Activated CD4-positive, alpha-beta memory T cell treated with anti-CD3 and anti-CD28 coated beads for 36 hours (primary cell): ENCODE measurements around the gene RPL36AL. TPM values are rescaled to one million over a fixed set of nuclear protein-coding genes. Genes with fewer than 3 reads are reported as not detected.
"Not testable (repeated sequence)": the region's sequence is repeated elsewhere in the genome, so short reads cannot be mapped to it uniquely, and the experiment has no call there.

Source experiments
- CTCF ChIA-PET: fragments of 350-600 bp; sonication (Branson Sonifier 250); formaldehyde crosslinking; loops from one replicate; lab custom pipeline; 2021; ENCODE audit warnings: antibody characterized with exemption, inconsistent platforms; lab: Charles Lee
- POLR2A ChIA-PET: fragments of 350-600 bp; sonication (Branson Sonifier 250); formaldehyde crosslinking; loops from one replicate; lab custom pipeline; 2021; ENCODE audit warnings: antibody characterized with exemption; lab: Charles Lee
- DNase-seq: peaks from one replicate; pipeline ENCODE4 v3.0.0-alpha.2; 2020
- H3K27ac Mint-ChIP-seq: one replicate; pipeline ENCODE4 v1.8.0; 2021; ENCODE audit warnings: mixed read lengths
- H3K27me3 Mint-ChIP-seq: one replicate; pipeline ENCODE4 v1.8.0; 2021; ENCODE audit warnings: mixed read lengths
- H3K36me3 Mint-ChIP-seq: one replicate; pipeline ENCODE4 v1.8.0; 2021; ENCODE audit warnings: mixed read lengths
- H3K4me1 Mint-ChIP-seq: one replicate; pipeline ENCODE4 v1.8.0; 2021; ENCODE audit warnings: low read depth, mixed read lengths
- H3K4me3 Mint-ChIP-seq: one replicate; pipeline ENCODE4 v1.8.0; 2021; ENCODE audit warnings: mild to moderate bottlenecking, mixed read lengths
- H3K9me3 Mint-ChIP-seq: one replicate; pipeline ENCODE4 v1.8.0; 2021; ENCODE audit warnings: mixed read lengths
- intact Hi-C: fragments of 100-400 bp; cut with micrococcal nuclease; formaldehyde crosslinking; loops from one replicate; pipeline ENCODE4 v1.15.1; 2023
- total RNA-seq, 2 experiments: library from RNA; stranded (reverse); gene quantifications; one replicate each; pipeline ENCODE4 v1.2.3, GENCODE V29; 2021

RPL36AL gene
- total RNA-seq, 2 experiments from 2014 or later = 314 to 320 TPM

GRCh38 chr14:49586673-49587460, 33.6 kb downstream of the RPL36AL start:
- H3K9me3 Mint-ChIP-seq = no peaks in the 10 kb centered on the region
- H3K36me3 Mint-ChIP-seq = peaks cover 45% of the 10 kb centered on the region
- H3K4me1 Mint-ChIP-seq = peaks cover 37% of the 10 kb centered on the region
- POLR2A ChIA-PET = interaction anchor here (0.6 to 4.9 kb wide), 12 partner anchors 9 to 494 kb away, joined by 3 to 74 read pairs (median 5); partner anchors contain the start of genes DNAAF2, KLHDC2, LRR1 and MGAT2
- peaks cover 4% of the 10 kb centered on the region for H3K27me3 Mint-ChIP-seq
- H3K27ac Mint-ChIP-seq = peak overlapping the region; percentile 93
- DNase-seq = no peak
- peak overlapping the region; percentile 87 for H3K4me3 Mint-ChIP-seq
- intact Hi-C loops = loop anchor here (1.0 to 5.0 kb wide), 11 partner anchors 11 to 935 kb away; partner anchors contain the start of genes DMAC2L, KLHDC2, L2HGDH and LRR1
- CTCF ChIA-PET = interaction anchor here (0.7 to 4.5 kb wide), 19 partner anchors 9 to 1168 kb away, joined by 3 to 36 read pairs (median 5); partner anchors contain the start of genes DNAAF2, KLHDC2, LRR1 and MGAT2

- Mint-ChIP-seq H3K36me3 (peaks cover 52% of the 10 kb centered on the region), H3K4me3 (peak within 1 kb of the TSS; percentile 87)
Observed at GRCh38 chr14:49585803-49586672, 34.4 kb downstream of the RPL36AL start, which contains the start of gene RPS29. Gene RPS29 (minus strand): TSS chr14:49586380. CDS start chr14:49586346, 34 bp downstream.

GRCh38 chr14:49584981-49585640, 35.3 kb downstream of the RPL36AL start:
- Mint-ChIP-seq H3K4me1 (peaks cover 50% of the 10 kb centered on the region), H3K27ac (peak overlapping the region; percentile 93), H3K4me3 (peak overlapping the region; percentile 87), H3K36me3 (peaks cover 53% of the 10 kb centered on the region)
- not testable (repeated sequence) for H3K27me3 Mint-ChIP-seq, H3K9me3 Mint-ChIP-seq
- peak; percentile 52 for DNase-seq
- ChIA-PET CTCF (interaction anchor here (0.6 to 4.5 kb wide), 8 partner anchors 36 to 298 kb away, joined by 3 to 36 read pairs (median 5); partner anchors contain the start of genes MGAT2 and RPL36AL), POLR2A (interaction anchor here (0.6 to 4.9 kb wide), 9 partner anchors 9 to 277 kb away, joined by 3 to 74 read pairs (median 6); partner anchors contain the start of genes DNAAF2, KLHDC2, LRR1 and MGAT2)
- intact Hi-C loops = loop anchor here (5.0 kb wide), 4 partner anchors 102 to 937 kb away; partner anchors contain the start of genes DMAC2L, L2HGDH, POLE2 and SOS2

More at GRCh38 chr14:49585803-49586672, 34.4 kb downstream of the RPL36AL start, which contains the start of gene RPS29:
- DNase-seq = peak; percentile 99
- POLR2A ChIA-PET = interaction anchor here (0.6 to 4.9 kb wide), 14 partner anchors 10 to 495 kb away, joined by 3 to 74 read pairs (median 5); partner anchors contain the start of genes DNAAF2, KLHDC2, LRR1 and MGAT2
- CTCF ChIA-PET = interaction anchor here (0.6 to 4.5 kb wide), 20 partner anchors 10 to 297 kb away, joined by 3 to 36 read pairs (median 6); partner anchors contain the start of genes DNAAF2, KLHDC2, LRR1 and MGAT2
- Mint-ChIP-seq H3K4me1 (peaks cover 46% of the 10 kb centered on the region), H3K27ac (peak within 1 kb of the TSS; percentile 93), H3K9me3 (no peaks in the 10 kb centered on the region), H3K27me3 (peaks cover 4% of the 10 kb centered on the region)
- intact Hi-C loops = loop anchor here (1.0 to 5.0 kb wide), 11 partner anchors 12 to 936 kb away; partner anchors contain the start of genes DMAC2L, KLHDC2, L2HGDH and LRR1

GRCh38 chr14:49584058-49584457, 36.4 kb downstream of the RPL36AL start:
- H3K27ac Mint-ChIP-seq = peak overlapping the region; percentile 93
- POLR2A ChIA-PET = interaction anchor here (1.8 to 4.9 kb wide), 3 partner anchors 14 to 40 kb away, joined by 6 to 74 read pairs (median 44); partner anchors contain the start of genes LRR1, MGAT2 and RPL36AL
- H3K27me3 Mint-ChIP-seq = peaks cover 4% of the 10 kb centered on the region
- DNase-seq = no peak
- CTCF ChIA-PET = interaction anchor here (1.0 kb wide), 1 partner anchor 122 kb away, joined by 4 read pairs; no protein-coding TSS in a partner anchor
- peak overlapping the region; percentile 87 for H3K4me3 Mint-ChIP-seq
- H3K36me3 Mint-ChIP-seq = peaks cover 54% of the 10 kb centered on the region
- intact Hi-C loops = no loop called here
- H3K4me1 Mint-ChIP-seq = peaks cover 55% of the 10 kb centered on the region
- H3K9me3 Mint-ChIP-seq = no peaks in the 10 kb centered on the region

- peaks cover 59% of the 10 kb centered on the region for H3K4me1 Mint-ChIP-seq
- POLR2A ChIA-PET = no interaction called here
- CTCF ChIA-PET = no interaction called here
Observed at GRCh38 chr14:49583629-49584028, 36.8 kb downstream of the RPL36AL start.

GRCh38 chr14:49582113-49582977, 38.1 kb downstream of the RPL36AL start:
- Mint-ChIP-seq H3K27ac (peak overlapping the region; percentile 79), H3K9me3 (no peaks in the 10 kb centered on the region), H3K27me3 (peaks cover 4% of the 10 kb centered on the region), H3K4me1 (peaks cover 65% of the 10 kb centered on the region), H3K4me3 (peak overlapping the region; percentile 49), H3K36me3 (peaks cover 61% of the 10 kb centered on the region)
- POLR2A ChIA-PET = interaction anchor here (0.5 to 1.8 kb wide), 3 partner anchors 17 to 279 kb away, joined by 4 to 8 read pairs (median 5); partner anchors contain the start of genes LRR1, MGAT2 and RPL36AL
- intact Hi-C loops = no loop called here
- no peak for DNase-seq
- CTCF ChIA-PET = interaction anchor here (0.7 kb wide), 1 partner anchor 104 kb away, joined by 3 read pairs; no protein-coding TSS in a partner anchor

More at GRCh38 chr14:49583629-49584028, 36.8 kb downstream of the RPL36AL start:
- Mint-ChIP-seq H3K27ac (peak overlapping the region; percentile 93), H3K4me3 (peak overlapping the region; percentile 87), H3K9me3 (no peaks in the 10 kb centered on the region), H3K27me3 (peaks cover 4% of the 10 kb centered on the region), H3K36me3 (peaks cover 54% of the 10 kb centered on the region)
- intact Hi-C loops = no loop called here
- DNase-seq = no peak

GRCh38 chr14:49581209-49582112, 39.0 kb downstream of the RPL36AL start:
- H3K27me3 Mint-ChIP-seq = peaks cover 4% of the 10 kb centered on the region
- peaks cover 67% of the 10 kb centered on the region for H3K4me1 Mint-ChIP-seq
- POLR2A ChIA-PET = interaction anchor here (0.5 to 1.8 kb wide), 4 partner anchors 18 to 280 kb away, joined by 4 to 8 read pairs (median 4); partner anchors contain the start of genes LRR1, MGAT2 and RPL36AL
- H3K9me3 Mint-ChIP-seq = no peaks in the 10 kb centered on the region
- CTCF ChIA-PET = interaction anchor here (0.8 to 1.3 kb wide), 2 partner anchors 84 to 120 kb away, joined by 3 to 5 read pairs; no protein-coding TSS in a partner anchor
- H3K4me3 Mint-ChIP-seq = no peak overlapping the region
- H3K36me3 Mint-ChIP-seq = peaks cover 66% of the 10 kb centered on the region
- DNase-seq = no peak
- peak overlapping the region; percentile 79 for H3K27ac Mint-ChIP-seq
- intact Hi-C loops = no loop called here

- H3K27ac Mint-ChIP-seq = peak overlapping the region; percentile 3
- intact Hi-C loops = no loop called here
- H3K36me3 Mint-ChIP-seq = peaks cover 55% of the 10 kb centered on the region
- H3K4me3 Mint-ChIP-seq = no peak overlapping the region
- CTCF ChIA-PET = interaction anchor here (1.3 kb wide), 1 partner anchor 118 kb away, joined by 5 read pairs; no protein-coding TSS in a partner anchor
- no peak for DNase-seq
- POLR2A ChIA-PET = interaction anchor here (0.6 kb wide), 1 partner anchor 255 kb away, joined by 3 read pairs; no protein-coding TSS in a partner anchor
- H3K27me3 Mint-ChIP-seq = no peaks in the 10 kb centered on the region
- no peaks in the 10 kb centered on the region for H3K9me3 Mint-ChIP-seq
- peaks cover 71% of the 10 kb centered on the region for H3K4me1 Mint-ChIP-seq
Observed at GRCh38 chr14:49579841-49580240, 40.6 kb downstream of the RPL36AL start.

- peaks cover 67% of the 10 kb centered on the region for H3K4me1 Mint-ChIP-seq
- H3K36me3 Mint-ChIP-seq = peaks cover 51% of the 10 kb centered on the region
- H3K27me3 Mint-ChIP-seq = no peaks in the 10 kb centered on the region
- H3K27ac Mint-ChIP-seq = peak overlapping the region; percentile 29
- H3K4me3 Mint-ChIP-seq = no peak overlapping the region
- no peaks in the 10 kb centered on the region for H3K9me3 Mint-ChIP-seq
- POLR2A ChIA-PET = interaction anchor here (0.6 kb wide), 1 partner anchor 136 kb away, joined by 3 read pairs; no protein-coding TSS in a partner anchor
- intact Hi-C loops = no loop called here
- CTCF ChIA-PET = interaction anchor here (0.5 to 1.0 kb wide), 2 partner anchors 117 to 128 kb away, joined by 3 read pairs; no protein-coding TSS in a partner anchor
- DNase-seq = no peak
Observed at GRCh38 chr14:49578141-49578540, 42.3 kb downstream of the RPL36AL start.
